WTC11 (cell line): ENCODE results near the gene ALPI. TPM values are rescaled to one million over a fixed set of nuclear protein-coding genes. Genes with fewer than 3 reads are reported as not detected.

ENCODE experiments used
- ATAC-seq: fragments of 200-7000 bp; cut with Tn5 transposase; 2 replicates; pipeline ENCODE4 v1.10.0; 2021; ENCODE audit warnings: mild to moderate bottlenecking, moderate library complexity
- CTCF ChIA-PET: fragments of 300-600 bp; sonication (Branson Sonifier 250); formaldehyde crosslinking; loops from one replicate; lab custom pipeline; 2021; ENCODE audit warnings: antibody characterized with exemption; lab: Charles Lee
- POLR2A ChIA-PET: fragments of 350-600 bp; sonication (Branson Sonifier 250); formaldehyde crosslinking; loops from one replicate; lab custom pipeline; 2021; ENCODE audit warnings: antibody characterized with exemption; lab: Charles Lee
- DNase-seq: peaks from one replicate; pipeline ENCODE4 v3.0.0; 2021; ENCODE audit warnings: low spot score
- H3K27ac Mint-ChIP-seq: 2 replicates; pipeline ENCODE4 v1.8.0; 2021; ENCODE audit warnings: mixed read lengths
- H3K27me3 Mint-ChIP-seq: 2 replicates; pipeline ENCODE4 v1.8.0; 2021; ENCODE audit warnings: low read depth, mild to moderate bottlenecking, moderate library complexity, mixed read lengths
- H3K36me3 Mint-ChIP-seq: 2 replicates; pipeline ENCODE4 v1.8.0; 2021; ENCODE audit warnings: mixed read lengths
- H3K4me1 Mint-ChIP-seq: 2 replicates; pipeline ENCODE4 v1.8.0; 2022; ENCODE audit warnings: mixed read lengths
- H3K4me3 Mint-ChIP-seq: 2 replicates; pipeline ENCODE4 v1.8.0; 2021; ENCODE audit warnings: mild to moderate bottlenecking, moderate library complexity, mixed read lengths
- H3K9me3 Mint-ChIP-seq: 2 replicates; pipeline ENCODE4 v1.8.0; 2021; ENCODE audit warnings: mixed read lengths
- FOXP1 ChIP-seq: sonication (generic); formaldehyde crosslinking; IDR thresholded peaks from 2 replicates; pipeline ENCODE4 v1.8.0; 2022; ENCODE audit warnings: missing genetic modification reagents, mild to moderate bottlenecking, moderate library complexity, borderline replicate concordance
- JAZF1 ChIP-seq: fragments of 250-450 bp; sonication (Bioruptor Pico); IDR thresholded peaks from 2 replicates; pipeline ENCODE4 v1.9.0; 2021; ENCODE audit warnings: moderate library complexity, mild to moderate bottlenecking, inconsistent platforms
- MXD4 ChIP-seq: fragments of 250-450 bp; sonication (Bioruptor Pico); IDR thresholded peaks from 2 replicates; pipeline ENCODE4 v1.8.0; 2021; ENCODE audit warnings: mild to moderate bottlenecking, moderate library complexity, borderline replicate concordance
- SMAD3 ChIP-seq: sonication (generic); formaldehyde crosslinking; IDR thresholded peaks from 2 replicates; pipeline ENCODE4 v1.8.0; 2022; ENCODE audit warnings: missing genetic modification reagents, mild to moderate bottlenecking, borderline replicate concordance
- TCF7 ChIP-seq: sonication (generic); formaldehyde crosslinking; IDR thresholded peaks from 2 replicates; pipeline ENCODE4 v1.8.0; 2022; ENCODE audit warnings: mild to moderate bottlenecking, low read depth, missing genetic modification reagents, moderate library complexity
- ZBTB21 ChIP-seq: sonication (generic); formaldehyde crosslinking; IDR thresholded peaks from 2 replicates; pipeline ENCODE4 v1.8.1; 2023; ENCODE audit warnings: mild to moderate bottlenecking, missing genetic modification reagents, borderline replicate concordance
- ZNF396 ChIP-seq: fragments of 250-450 bp; sonication (Bioruptor Pico); IDR thresholded peaks from 2 replicates; pipeline ENCODE4 v1.8.0; 2021; ENCODE audit warnings: mild to moderate bottlenecking, moderate library complexity, borderline replicate concordance
- total RNA-seq: library from RNA; stranded (reverse); gene quantifications from 3 replicates; pipeline ENCODE4 v1.2.3, GENCODE V29; 2021
- TF ChIP-seq, protein P1 (sequence below): sonication (generic); formaldehyde crosslinking; IDR thresholded peaks from 2 replicates; pipeline ENCODE4 v1.8.1; 2023; ENCODE audit warnings: mild to moderate bottlenecking, missing genetic modification reagents
- TF ChIP-seq, protein P2 (sequence below): sonication (generic); formaldehyde crosslinking; IDR thresholded peaks from 2 replicates; pipeline ENCODE4 v1.8.0; 2022; ENCODE audit warnings: mild to moderate bottlenecking, missing genetic modification reagents
- TF ChIP-seq, protein P3 (sequence below): sonication (generic); formaldehyde crosslinking; IDR thresholded peaks from 2 replicates; pipeline ENCODE4 v1.8.1; 2023; ENCODE audit warnings: mild to moderate bottlenecking, moderate library complexity, missing genetic modification reagents
- TF ChIP-seq, protein P4 (sequence below): sonication (generic); formaldehyde crosslinking; IDR thresholded peaks from 2 replicates; pipeline ENCODE4 v1.8.1; 2023; ENCODE audit warnings: mild to moderate bottlenecking, missing genetic modification reagents
- TF ChIP-seq, protein P5 (sequence below): sonication (generic); formaldehyde crosslinking; conservative IDR thresholded peaks from 2 replicates; pipeline ENCODE4 v1.8.1; 2023; ENCODE audit warnings: mild to moderate bottlenecking, low read depth, missing genetic modification reagents, moderate library complexity
- TF ChIP-seq, protein P6 (sequence below): sonication (generic); formaldehyde crosslinking; IDR thresholded peaks from 2 replicates; pipeline ENCODE4 v1.8.0; 2023; ENCODE audit warnings: missing genetic modification reagents, mild to moderate bottlenecking, borderline replicate concordance

Gene ALPI
- total RNA-seq, 1 experiment from 2014 or later = not detected

DNA sequence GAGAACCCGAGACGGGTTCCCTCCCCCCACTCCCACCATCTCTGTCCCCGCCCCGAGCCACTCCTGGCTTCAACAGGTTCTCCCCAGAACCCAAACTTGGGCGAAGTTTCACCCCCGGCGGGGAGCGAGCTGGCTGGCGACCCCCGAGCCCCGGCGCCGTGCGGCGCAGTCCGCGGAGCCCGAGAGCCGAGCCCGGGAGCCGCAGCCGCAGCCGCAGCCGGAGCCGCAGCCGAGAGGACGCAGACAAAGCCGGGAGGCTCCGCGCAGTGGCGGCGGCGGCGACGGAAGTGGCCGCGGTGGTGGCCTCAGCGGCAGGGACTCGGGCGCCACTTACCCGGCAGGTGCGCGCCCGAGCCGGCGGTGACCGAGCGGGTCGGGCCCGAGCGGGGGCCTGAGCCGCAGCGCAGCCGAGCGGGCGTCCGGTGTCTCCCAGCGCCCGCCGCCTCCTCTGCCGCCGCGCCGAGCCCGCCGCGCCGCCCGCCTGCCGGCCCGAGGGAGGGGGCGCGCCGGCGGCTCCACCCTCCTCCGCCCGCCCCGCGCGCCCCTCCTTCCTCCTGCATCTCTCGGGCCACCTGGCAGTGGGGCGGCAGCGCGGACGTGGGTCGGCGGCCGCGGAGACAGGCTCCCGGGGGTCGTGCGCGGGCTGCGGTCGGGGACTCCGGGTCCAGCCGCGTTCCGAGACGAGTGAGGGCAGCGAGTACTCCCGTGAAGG, 31.6 kb downstream of the ALPI start, which contains the start of gene ECEL1 (continued):
- TF ChIP-seq, protein P1, sequence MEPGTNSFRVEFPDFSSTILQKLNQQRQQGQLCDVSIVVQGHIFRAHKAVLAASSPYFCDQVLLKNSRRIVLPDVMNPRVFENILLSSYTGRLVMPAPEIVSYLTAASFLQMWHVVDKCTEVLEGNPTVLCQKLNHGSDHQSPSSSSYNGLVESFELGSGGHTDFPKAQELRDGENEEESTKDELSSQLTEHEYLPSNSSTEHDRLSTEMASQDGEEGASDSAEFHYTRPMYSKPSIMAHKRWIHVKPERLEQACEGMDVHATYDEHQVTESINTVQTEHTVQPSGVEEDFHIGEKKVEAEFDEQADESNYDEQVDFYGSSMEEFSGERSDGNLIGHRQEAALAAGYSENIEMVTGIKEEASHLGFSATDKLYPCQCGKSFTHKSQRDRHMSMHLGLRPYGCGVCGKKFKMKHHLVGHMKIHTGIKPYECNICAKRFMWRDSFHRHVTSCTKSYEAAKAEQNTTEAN (CRISPR knock-in tag) = no peak
- no peak for TF ChIP-seq ZBTB21 (CRISPR knock-in tag)
- no peak for TF ChIP-seq SMAD3 (CRISPR knock-in tag)
- no peak for TF ChIP-seq ZNF396 (CRISPR knock-in tag)

DNA sequence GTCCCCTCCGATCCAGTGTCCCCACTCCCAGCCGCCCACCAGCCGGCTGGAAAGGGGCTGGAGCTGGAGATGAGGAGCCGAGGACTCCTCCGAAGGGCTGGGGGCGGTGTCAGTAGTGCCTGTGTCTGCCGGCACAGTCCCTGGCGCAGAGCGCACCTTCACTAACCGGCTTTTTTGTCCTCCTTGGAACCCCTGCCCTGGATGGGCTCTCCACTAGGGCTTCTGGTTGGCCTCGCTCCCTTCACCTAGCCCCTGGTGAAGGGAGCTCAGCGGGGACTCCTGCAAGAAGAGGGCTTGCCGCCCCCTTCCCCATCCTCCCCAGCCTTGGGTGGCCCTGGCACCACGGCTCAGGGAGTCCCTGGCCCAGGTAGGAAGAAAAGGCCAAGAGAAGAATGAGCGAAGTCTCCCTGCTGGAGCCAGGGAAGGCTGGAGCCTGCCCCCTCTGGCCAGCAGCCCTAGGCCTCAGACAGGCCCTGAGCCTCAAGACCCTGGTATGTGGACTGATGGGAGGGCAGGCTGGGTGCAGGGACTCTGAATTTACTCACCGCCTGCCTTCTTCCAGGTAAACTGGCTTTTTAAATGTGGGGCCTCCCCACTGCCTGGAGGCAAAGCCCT, 32.3 kb downstream of the ALPI start:
- Mint-ChIP-seq H3K27me3 (peaks cover 66% of the 10 kb centered on the region), H3K9me3 (no peaks in the 10 kb centered on the region), H3K4me1 (peaks cover 23% of the 10 kb centered on the region), H3K4me3 (peak overlapping the region; percentile 67), H3K36me3 (no peaks in the 10 kb centered on the region), H3K27ac (no peak overlapping the region)
- peak; percentile 55 for ATAC-seq
- ChIA-PET POLR2A (no interaction called here), CTCF (interaction anchor here (0.6 to 2.0 kb wide), 7 partner anchors 14 to 121 kb away, joined by 3 to 10 read pairs (median 5); partner anchors contain the start of gene PRSS56)
- TF ChIP-seq ZBTB21 (CRISPR knock-in tag) (no peak), MXD4 (CRISPR knock-in tag) (no peak), FOXP1 (CRISPR knock-in tag) (no peak), TCF7 (CRISPR knock-in tag) (no peak), JAZF1 (CRISPR knock-in tag) (no peak)
- TF ChIP-seq, protein P2, sequence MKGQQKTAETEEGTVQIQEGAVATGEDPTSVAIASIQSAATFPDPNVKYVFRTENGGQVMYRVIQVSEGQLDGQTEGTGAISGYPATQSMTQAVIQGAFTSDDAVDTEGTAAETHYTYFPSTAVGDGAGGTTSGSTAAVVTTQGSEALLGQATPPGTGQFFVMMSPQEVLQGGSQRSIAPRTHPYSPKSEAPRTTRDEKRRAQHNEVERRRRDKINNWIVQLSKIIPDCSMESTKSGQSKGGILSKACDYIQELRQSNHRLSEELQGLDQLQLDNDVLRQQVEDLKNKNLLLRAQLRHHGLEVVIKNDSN (CRISPR knock-in tag) = no peak
- TF ChIP-seq, protein P3, sequence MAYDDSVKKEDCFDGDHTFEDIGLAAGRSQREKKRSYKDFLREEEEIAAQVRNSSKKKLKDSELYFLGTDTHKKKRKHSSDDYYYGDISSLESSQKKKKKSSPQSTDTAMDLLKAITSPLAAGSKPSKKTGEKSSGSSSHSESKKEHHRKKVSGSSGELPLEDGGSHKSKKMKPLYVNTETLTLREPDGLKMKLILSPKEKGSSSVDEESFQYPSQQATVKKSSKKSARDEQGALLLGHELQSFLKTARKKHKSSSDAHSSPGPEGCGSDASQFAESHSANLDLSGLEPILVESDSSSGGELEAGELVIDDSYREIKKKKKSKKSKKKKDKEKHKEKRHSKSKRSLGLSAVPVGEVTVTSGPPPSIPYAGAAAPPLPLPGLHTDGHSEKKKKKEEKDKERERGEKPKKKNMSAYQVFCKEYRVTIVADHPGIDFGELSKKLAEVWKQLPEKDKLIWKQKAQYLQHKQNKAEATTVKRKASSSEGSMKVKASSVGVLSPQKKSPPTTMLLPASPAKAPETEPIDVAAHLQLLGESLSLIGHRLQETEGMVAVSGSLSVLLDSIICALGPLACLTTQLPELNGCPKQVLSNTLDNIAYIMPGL (CRISPR knock-in tag) = no peak
- TF ChIP-seq, protein P4, sequence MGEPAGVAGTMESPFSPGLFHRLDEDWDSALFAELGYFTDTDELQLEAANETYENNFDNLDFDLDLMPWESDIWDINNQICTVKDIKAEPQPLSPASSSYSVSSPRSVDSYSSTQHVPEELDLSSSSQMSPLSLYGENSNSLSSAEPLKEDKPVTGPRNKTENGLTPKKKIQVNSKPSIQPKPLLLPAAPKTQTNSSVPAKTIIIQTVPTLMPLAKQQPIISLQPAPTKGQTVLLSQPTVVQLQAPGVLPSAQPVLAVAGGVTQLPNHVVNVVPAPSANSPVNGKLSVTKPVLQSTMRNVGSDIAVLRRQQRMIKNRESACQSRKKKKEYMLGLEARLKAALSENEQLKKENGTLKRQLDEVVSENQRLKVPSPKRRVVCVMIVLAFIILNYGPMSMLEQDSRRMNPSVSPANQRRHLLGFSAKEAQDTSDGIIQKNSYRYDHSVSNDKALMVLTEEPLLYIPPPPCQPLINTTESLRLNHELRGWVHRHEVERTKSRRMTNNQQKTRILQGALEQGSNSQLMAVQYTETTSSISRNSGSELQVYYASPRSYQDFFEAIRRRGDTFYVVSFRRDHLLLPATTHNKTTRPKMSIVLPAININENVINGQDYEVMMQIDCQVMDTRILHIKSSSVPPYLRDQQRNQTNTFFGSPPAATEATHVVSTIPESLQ (CRISPR knock-in tag) = no peak
- TF ChIP-seq, protein P5, sequence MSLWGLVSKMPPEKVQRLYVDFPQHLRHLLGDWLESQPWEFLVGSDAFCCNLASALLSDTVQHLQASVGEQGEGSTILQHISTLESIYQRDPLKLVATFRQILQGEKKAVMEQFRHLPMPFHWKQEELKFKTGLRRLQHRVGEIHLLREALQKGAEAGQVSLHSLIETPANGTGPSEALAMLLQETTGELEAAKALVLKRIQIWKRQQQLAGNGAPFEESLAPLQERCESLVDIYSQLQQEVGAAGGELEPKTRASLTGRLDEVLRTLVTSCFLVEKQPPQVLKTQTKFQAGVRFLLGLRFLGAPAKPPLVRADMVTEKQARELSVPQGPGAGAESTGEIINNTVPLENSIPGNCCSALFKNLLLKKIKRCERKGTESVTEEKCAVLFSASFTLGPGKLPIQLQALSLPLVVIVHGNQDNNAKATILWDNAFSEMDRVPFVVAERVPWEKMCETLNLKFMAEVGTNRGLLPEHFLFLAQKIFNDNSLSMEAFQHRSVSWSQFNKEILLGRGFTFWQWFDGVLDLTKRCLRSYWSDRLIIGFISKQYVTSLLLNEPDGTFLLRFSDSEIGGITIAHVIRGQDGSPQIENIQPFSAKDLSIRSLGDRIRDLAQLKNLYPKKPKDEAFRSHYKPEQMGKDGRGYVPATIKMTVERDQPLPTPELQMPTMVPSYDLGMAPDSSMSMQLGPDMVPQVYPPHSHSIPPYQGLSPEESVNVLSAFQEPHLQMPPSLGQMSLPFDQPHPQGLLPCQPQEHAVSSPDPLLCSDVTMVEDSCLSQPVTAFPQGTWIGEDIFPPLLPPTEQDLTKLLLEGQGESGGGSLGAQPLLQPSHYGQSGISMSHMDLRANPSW (CRISPR knock-in tag) = no peak
- TF ChIP-seq, protein P6, sequence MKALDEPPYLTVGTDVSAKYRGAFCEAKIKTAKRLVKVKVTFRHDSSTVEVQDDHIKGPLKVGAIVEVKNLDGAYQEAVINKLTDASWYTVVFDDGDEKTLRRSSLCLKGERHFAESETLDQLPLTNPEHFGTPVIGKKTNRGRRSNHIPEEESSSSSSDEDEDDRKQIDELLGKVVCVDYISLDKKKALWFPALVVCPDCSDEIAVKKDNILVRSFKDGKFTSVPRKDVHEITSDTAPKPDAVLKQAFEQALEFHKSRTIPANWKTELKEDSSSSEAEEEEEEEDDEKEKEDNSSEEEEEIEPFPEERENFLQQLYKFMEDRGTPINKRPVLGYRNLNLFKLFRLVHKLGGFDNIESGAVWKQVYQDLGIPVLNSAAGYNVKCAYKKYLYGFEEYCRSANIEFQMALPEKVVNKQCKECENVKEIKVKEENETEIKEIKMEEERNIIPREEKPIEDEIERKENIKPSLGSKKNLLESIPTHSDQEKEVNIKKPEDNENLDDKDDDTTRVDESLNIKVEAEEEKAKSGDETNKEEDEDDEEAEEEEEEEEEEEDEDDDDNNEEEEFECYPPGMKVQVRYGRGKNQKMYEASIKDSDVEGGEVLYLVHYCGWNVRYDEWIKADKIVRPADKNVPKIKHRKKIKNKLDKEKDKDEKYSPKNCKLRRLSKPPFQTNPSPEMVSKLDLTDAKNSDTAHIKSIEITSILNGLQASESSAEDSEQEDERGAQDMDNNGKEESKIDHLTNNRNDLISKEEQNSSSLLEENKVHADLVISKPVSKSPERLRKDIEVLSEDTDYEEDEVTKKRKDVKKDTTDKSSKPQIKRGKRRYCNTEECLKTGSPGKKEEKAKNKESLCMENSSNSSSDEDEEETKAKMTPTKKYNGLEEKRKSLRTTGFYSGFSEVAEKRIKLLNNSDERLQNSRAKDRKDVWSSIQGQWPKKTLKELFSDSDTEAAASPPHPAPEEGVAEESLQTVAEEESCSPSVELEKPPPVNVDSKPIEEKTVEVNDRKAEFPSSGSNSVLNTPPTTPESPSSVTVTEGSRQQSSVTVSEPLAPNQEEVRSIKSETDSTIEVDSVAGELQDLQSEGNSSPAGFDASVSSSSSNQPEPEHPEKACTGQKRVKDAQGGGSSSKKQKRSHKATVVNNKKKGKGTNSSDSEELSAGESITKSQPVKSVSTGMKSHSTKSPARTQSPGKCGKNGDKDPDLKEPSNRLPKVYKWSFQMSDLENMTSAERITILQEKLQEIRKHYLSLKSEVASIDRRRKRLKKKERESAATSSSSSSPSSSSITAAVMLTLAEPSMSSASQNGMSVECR (CRISPR knock-in tag) = no peak
- DNase-seq = peak; percentile 61
